ENCODE data around the gene ANXA6. TPM values are rescaled to one million over a fixed set of nuclear protein-coding genes. Genes with fewer than 3 reads are reported as not detected.

Gene ANXA6
- total and polyA plus RNA-seq, 9 of the 15 experiments (the other 6 are each of a cell fraction or from before 2014, with no cell fraction given): 0.70 to 13.2 (median 8.3) TPM

DNA sequence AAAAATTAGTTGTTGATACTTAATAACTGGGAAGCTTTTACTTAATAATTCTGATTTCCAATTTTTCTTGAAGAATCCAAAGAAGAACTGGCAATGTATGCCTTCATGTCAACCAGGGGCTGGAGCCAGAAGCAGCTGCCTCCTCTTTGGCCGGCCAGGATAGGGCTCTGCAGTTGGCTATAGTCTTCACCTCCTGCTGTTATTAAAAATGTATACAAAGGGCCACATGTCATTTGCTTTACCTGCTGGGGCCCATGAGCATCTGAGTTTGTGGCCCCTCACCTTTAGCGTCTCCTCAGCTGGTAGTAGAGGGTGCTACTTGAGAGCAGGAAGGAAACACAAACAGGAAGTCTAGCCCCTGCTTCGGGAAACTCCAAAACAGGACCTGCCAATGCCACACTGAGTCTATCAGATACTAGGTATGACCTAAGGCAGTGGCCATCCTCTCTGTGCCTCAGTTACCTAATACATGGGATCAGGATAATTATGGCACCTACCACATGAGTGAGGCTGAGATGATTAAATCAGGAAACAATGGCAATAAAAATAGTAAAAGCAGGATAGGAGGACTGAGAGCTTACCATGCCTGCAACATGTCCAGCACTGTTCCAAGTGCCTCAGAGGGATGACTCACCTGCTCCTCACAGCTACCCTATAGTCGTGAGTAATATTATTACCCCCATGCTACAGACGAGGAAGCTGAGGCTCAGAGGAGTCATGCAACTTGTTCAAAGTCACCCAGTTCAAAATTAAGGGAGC is 45.0 kb upstream of the ANXA6 start:
- 30% methylated on average over 5 of the region's 5 CpGs for WGBS (ENCODE audit: insufficient coverage, low coverage, missing lambda C conversion rate)
- DNase-seq (ENCODE audit: extremely low read depth in 1 of 4, low spot score in 3 of 4): no peak
- no peaks in the 10 kb centered on the region for H3K9me3 ChIP-seq (replicated peaks; ENCODE audit: control insufficient read depth, insufficient read depth, low read depth, low read length)
- H3K27ac ChIP-seq (ENCODE audit: extremely low read depth, low read depth, low read length): no peak overlapping the region
- ChIA-PET POLR2A (interaction anchor here (0.6 to 1.6 kb wide), 5 partner anchors 12 to 443 kb away, joined by 3 to 5 read pairs (median 3); partner anchors contain the start of gene DCTN4), CTCF (ENCODE audit: low intra/inter-chr PET ratio) (no interaction called here)
- peak; percentile 69 for ATAC-seq
- H3K79me2 ChIP-seq (ENCODE audit: control insufficient read depth, insufficient read depth, low read length): no peaks in the 10 kb centered on the region
- no peak overlapping the region; the same call in 1 of the 2 replicates for H2AFZ ChIP-seq (ENCODE audit: low read depth, low read length)
- intact Hi-C loops (cut with micrococcal nuclease): no loop called here
- no peak overlapping the region for H3K4me3 ChIP-seq
- in situ Hi-C loops (cut with MboI): no loop called here
- H3K36me3 ChIP-seq (ENCODE audit: control insufficient read depth, insufficient read depth, low read length): no peaks in the 10 kb centered on the region
- no peak for FAIRE-seq
- no peak overlapping the region for H3K4me2 ChIP-seq (ENCODE audit: insufficient read depth, low read length)
- no TSS peak for BruUV-seq (replicated peaks)
- H3K4me1 ChIP-seq (replicated peaks in 1 of 2; ENCODE audit: control insufficient read depth in 2 of 2, insufficient read depth in 2 of 2, low read length in 2 of 2): no peaks in the 10 kb centered on the region; a peak in 2 of 5 replicates
- H3K9me1 ChIP-seq (ENCODE audit: control insufficient read depth, insufficient read depth, low read length): no peaks in the 10 kb centered on the region
- H3K27me3 ChIP-seq (ENCODE audit: control insufficient read depth in 2 of 2, insufficient read depth in 2 of 2, low read length in 2 of 2): no peaks in the 10 kb centered on the region
- H3K9ac ChIP-seq (ENCODE audit: insufficient read depth in 1 of 2, low read depth in 2 of 2, low read length in 2 of 2): no peak overlapping the region
- H4K20me1 ChIP-seq (replicated peaks; ENCODE audit: control insufficient read depth, insufficient read depth, low read length): no peaks in the 10 kb centered on the region
- peak in 1 of 2 experiments; percentile 31; a peak in 1 of 4 replicates for TF ChIP-seq KDM1A (IDR thresholded peaks at IDR 0.05)
- peak; percentile 58 for TF ChIP-seq BCOR (IDR thresholded peaks at IDR 0.05)
- TF ChIP-seq ZNF668 (CRISPR knock-in tag; IDR thresholded peaks at IDR 0.05): no peak
- TF ChIP-seq HNRNPLL (IDR thresholded peaks at IDR 0.05; ENCODE audit: low read depth, low read length, poor library complexity, severe bottlenecking): no peak
- TF ChIP-seq NFIC (IDR thresholded peaks at IDR 0.05): 0 out of 2 replicates have a peak, but pooled peaks have one; percentile 30
- no peak for TF ChIP-seq E2F5 (CRISPR knock-in tag; IDR thresholded peaks at IDR 0.05)
- 0 out of 2 replicates have a peak, but pooled peaks have one; percentile 48 for TF ChIP-seq JUN (IDR thresholded peaks at IDR 0.05; ENCODE audit: borderline replicate concordance, low read depth, low read length)
- TF ChIP-seq JUN (CRISPR knock-in tag; IDR thresholded peaks at IDR 0.05; ENCODE audit: borderline replicate concordance): no peak
- peak; percentile 94 for TF ChIP-seq FOSL1 (tag; conservative IDR thresholded peaks at IDR 0.05)
- no peak for TF ChIP-seq ZMIZ1 (IDR thresholded peaks at IDR 0.05; ENCODE audit: low read depth in 2 of 2, low read length in 2 of 2)
- TF ChIP-seq CBX1 (IDR thresholded peaks at IDR 0.05; ENCODE audit: low read depth): no peak
- peak; percentile 77 for TF ChIP-seq ATF3 (IDR thresholded peaks at IDR 0.05)
- TF ChIP-seq ATF3 (CRISPR knock-in tag; conservative IDR thresholded peaks at IDR 0.05): no peak
- TF ChIP-seq RBM25 (IDR thresholded peaks at IDR 0.05; ENCODE audit: low read depth, low read length, severe bottlenecking): peak; percentile 68
- peak; percentile 71; the same call in 1 of the 2 replicates for TF ChIP-seq JUND (IDR thresholded peaks at IDR 0.05; ENCODE audit: borderline replicate concordance, low read depth, low read length)
- TF ChIP-seq JUND (tag; IDR thresholded peaks at IDR 0.05; ENCODE audit: borderline replicate concordance, low read depth, low read length): peak; percentile 74
- TF ChIP-seq ATF1 (CRISPR knock-in tag; IDR thresholded peaks at IDR 0.05): no peak
- no peak for TF ChIP-seq ATF1 (tag; IDR thresholded peaks at IDR 0.05)
